M059J (cell line): ENCODE data around the gene TRIL. TPM values are rescaled to one million over a fixed set of nuclear protein-coding genes. Genes with fewer than 3 reads are reported as not detected.

Experiments
- DNase-seq: peaks from one replicate; pipeline ENCODE4 v3.0.0-alpha.2; 2012; ENCODE audit warnings: low read depth
- total RNA-seq: library from RNA; depleted of rRNA; stranded (reverse); fragments of >200 nt; shearing (Covaris generic); gene quantifications from 2 replicates; pipeline ENCODE4 v1.2.3, GENCODE V29; 2014; rRNA removed

The TRIL gene
- 0.44 and 0.91 TPM in 2 replicates for total RNA-seq

GRCh38 chr7:28958235-28958979 is at the start of gene TRIL:
Gene TRIL, minus strand, starts transcription at chr7:28958330. Its CDS starts 284 bp downstream, at chr7:28958046.
- DNase-seq, result peak; percentile 45

DNA sequence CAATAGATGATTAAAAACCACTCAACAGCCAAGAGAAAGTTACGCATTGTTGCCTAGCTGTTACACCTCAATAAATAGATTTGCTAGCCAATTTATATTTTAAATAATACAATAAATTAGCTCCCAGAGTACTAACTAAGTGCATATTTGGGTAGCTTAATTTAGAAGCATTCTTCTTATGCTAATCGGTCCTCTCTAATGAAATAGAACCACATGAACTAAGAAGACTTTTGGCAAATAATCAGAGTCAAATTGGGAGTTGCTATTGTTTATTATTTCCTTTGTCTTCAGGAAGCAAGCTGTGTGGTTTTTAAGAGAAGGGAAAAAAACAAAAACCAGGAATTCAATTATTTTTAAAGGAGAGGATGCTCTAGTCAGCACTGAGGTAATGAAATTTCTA is 49.0 kb upstream of the TRIL start:
- DNase-seq, result no peak

DNA sequence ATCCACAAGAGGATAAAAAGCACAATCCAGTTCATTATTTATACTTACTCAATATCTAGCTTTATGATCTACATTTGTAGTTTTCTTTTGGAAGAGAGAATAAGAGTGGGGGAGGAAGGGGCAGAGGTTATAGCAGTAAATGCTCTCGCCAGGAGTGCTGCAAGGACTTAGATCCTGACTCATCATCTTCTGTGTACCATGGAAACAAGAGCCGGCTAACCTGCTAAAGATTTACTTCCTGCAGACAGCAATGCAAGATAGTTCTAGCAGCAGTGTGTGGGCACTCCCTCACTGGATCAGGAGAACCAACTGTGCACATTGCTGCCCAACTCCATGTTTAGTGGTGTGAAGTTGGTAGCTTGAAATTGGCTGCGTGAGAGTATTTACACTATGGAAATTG is 47.7 kb upstream of the TRIL start:
- peak; percentile 57 for DNase-seq

- DNase-seq, result no peak
Measured at GRCh38 chr7:29005406-29005805, 47.3 kb upstream of the TRIL start.

GRCh38 chr7:29003703-29004102 is 45.6 kb upstream of the TRIL start:
- DNase-seq, result no peak

DNA sequence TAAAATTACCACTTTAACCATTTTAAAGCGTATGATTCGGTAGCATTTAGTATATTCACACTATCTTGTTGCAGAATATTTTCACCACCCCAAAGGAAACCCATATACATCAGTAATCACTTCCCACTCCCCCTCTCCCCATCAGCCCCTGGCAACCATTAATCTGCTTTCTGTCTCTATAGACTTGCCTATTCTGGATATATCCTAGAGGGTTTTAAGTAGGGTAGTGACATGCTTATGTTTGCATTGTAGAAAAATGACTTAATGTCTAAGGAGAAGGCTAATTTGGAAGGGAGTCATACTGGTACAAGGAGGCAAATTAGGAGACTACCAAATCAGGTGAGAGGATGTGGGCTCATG is 42.6 kb upstream of the TRIL start:
- DNase-seq, result no peak

DNA sequence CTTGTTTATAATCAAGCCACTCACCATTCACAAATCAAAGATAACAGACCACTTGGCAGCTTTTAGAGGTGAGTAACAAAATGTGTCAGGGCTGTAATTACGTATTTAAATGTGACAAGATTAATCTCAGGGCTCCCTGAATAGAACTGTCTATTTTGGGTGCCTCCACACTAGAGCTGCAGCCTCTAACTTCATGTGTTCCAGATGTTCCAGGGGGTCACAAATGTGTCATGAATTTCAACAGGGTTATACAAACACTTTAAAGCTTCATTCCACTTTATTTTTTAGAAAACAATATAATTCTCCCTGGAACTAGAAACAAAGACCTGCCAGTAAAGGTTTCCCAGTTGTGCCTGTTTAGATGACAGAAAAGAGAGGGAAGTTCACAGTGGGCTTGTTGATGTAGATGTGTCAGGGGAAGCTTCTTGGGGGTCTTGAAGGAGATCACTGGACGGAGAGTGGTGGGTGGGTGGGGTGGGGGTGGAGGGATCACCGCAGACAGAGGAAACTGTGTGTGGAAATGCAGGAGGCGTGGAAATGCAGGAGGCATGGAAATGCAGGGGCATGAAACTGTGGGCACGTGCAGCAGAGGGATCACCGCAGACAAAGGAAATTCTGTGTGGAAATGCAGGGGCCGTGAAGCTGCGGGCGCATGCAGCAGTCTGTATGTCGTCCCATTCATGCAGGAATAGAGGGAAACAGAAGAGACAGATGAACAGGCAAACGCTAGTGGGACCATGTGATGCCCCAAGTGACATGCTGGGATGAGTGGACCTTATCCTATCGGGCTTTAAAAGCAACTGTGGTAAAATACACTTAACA is 42.0 kb upstream of the TRIL start:
- no peak for DNase-seq

- peak; percentile 6 for DNase-seq
Measured at GRCh38 chr7:28999427-28999826, 41.3 kb upstream of the TRIL start.

GRCh38 chr7:28998105-28998504 is 40.0 kb upstream of the TRIL start:
- DNase-seq, result no peak

DNA sequence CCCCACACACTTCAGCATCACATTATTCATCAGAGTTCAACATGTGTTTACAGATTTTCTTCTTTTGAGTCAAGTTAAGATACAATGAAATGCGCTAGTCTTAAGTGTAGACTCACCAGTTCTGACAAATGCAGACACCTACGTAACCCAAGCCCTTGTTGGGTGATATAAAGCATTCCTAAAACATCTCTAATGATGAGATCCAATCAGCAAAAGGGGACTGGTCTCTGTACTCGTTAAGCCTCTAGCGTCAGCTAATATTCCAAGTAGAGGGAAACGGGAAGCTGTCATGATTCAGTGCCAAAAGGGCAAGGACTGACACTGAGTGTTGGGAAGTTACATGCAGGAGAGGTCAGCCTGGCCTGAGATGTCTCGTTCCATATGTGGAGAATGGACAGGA is 38.7 kb upstream of the TRIL start:
- no peak for DNase-seq

GRCh38 chr7:28993371-28993770 is 35.2 kb upstream of the TRIL start:
- DNase-seq, result no peak

- DNase-seq, result no peak
Measured at GRCh38 chr7:28992798-28993197, 34.7 kb upstream of the TRIL start.

DNA sequence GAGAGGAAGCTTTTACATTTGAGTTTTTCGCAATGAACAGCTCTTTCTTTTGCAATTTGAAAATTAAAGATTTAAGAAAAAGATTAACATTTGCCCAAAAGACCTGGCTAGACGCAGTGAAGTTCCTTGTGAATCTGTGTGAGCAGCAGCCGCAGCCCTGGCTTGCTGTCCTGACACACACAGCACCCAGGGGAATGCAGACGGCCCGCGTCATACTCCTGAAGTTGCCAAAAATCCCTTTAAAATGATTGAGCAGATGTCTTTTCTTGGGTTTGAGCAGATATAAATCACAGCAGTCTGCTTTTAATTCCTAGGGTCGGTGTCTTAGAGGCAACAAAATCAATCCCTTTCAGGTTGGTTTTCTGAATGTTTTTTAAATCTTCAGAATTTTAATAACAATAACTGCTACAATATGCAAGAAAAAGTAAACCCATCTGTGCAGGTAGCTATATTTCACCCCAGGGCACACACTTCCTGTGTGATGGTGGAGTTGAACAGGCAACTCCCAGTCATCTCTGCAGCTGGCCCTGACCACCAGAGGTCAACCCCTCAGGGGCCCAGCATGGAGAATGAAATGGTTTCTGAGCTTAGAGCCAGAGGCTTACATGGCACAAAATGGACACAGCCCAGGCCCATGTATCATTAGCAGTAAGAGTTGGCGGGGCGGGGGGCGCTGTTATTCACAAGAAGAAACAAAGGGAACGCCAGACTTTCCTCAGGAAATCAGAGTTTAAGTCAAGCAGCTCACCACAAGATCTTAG is 32.2 kb upstream of the TRIL start:
- DNase-seq, result peak; percentile 47

DNA sequence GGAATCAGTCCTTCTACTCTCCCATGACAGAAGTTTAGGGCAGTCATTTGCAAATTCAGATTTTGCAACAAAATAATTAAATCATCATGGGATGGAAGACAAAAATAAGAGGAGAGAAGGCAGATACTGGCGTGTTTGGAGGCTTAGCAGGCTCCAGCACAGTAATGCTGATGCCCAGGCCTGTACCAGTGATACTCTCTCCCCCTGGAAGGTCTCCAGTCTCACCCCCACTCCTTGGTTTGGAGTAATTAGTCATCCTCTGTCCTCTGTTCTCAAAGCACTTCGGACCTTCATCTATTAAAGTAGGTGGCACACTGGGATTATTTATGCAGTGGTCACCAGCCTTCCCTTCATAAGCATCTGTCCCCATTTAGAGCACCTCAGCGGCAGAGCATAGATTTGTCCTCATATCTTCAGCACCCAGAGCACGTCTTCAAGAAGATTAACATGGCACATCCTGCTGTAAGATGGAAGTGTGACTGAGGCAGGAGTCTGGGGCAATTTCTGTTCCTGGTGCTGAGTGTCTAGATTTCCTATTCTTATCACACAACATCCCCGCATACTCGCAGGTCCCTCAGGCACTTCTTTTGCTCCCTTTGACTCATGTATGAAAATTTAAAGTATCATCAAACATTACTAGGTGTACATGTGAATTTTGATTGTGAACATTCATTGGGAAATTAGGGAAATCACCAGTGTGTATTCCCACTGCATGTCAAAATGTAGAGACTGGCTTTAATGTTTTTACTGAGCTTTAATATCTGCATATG is 31.3 kb upstream of the TRIL start:
- DNase-seq, result peak; percentile 64

- peak; percentile 98 for DNase-seq
Measured at GRCh38 chr7:28988810-28989209, 30.7 kb upstream of the TRIL start.

DNA sequence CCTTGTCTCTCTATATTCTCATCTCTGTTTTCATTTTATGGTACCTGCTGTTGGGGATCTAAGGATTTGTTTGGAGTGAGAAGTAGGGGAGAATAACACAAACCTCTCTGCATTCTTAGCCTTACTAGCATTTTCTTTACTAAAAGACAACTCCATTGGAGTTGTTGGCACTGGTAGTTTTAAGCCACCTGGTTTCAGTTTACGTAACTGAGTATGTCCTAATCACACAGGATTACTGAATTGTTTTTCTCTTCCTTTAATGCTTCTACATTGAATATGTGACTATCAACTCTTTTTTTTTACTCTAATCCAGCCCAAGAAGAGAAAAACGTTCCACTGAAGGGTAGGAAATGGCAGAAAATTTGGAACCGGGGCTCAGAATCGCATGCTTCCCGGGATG is 30.0 kb upstream of the TRIL start:
- DNase-seq, result peak; percentile 6

- DNase-seq, result peak; percentile 36
Measured at GRCh38 chr7:28986765-28987110, 28.6 kb upstream of the TRIL start.

DNA sequence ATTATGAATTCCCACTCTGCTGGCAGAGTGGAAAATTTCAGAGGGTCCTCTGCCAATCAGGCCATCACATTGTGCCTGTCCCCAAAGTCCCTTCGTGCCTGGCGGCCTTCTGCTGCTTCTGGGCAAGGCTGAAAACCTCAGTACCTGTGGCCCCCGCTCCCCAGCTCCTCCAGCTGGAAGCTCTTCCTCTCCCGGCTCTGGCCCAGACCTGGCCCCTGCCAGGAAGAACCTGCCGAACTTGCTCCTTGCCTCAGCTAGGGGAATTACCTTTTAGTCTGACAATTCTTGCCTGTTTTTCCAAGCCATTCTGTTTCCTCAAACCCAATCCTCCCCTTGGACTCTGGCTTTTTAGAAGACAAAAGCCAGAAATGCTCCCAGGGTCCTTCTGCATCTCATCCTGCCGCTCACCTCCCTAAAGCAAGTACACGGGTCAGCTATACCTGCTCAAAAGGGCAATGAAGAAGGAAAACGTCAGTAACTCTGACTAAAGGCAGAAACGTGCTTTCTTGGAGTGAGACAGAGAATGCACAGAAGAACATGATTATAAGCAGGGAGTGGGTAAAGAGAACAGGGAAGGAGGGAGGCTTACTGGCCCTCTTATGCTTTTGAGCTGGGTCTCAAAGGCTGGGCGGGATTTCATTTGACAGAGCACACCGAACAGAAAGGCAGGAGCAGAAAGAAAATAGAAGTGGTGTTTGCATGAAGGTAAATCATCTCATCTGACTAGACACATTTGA is 28.1 kb upstream of the TRIL start:
- DNase-seq, result no peak

- peak; percentile 89 for DNase-seq
Measured at GRCh38 chr7:28984631-28985030, 26.5 kb upstream of the TRIL start.

DNA sequence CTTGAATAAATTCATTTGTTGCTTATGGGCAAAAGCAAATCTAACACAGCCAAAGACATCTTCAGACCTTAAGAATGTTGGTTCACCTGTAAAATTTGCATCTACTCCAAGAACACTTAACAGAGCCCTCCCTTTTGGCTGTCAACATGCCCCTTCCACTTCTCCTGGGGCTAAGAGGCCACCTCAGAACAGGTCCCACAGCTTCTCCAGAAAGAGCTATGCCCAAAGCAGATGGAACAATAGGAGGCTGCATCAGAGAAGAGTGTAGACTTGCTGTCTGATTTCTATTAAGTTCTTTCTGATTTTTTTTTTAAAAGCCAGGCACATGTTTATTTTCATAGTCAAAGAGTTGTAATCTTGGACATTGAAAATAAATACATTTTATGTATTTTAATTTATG is 26.1 kb upstream of the TRIL start:
- DNase-seq, result no peak
